ENCODE measurements around the gene CPEB4. TPM values are rescaled to one million over a fixed set of nuclear protein-coding genes. Genes with fewer than 3 reads are reported as not detected.

The CPEB4 gene
- total RNA-seq, 4 donors from 2014 or later: 20.1 to 26.6 (median 24.2) TPM

DNA sequence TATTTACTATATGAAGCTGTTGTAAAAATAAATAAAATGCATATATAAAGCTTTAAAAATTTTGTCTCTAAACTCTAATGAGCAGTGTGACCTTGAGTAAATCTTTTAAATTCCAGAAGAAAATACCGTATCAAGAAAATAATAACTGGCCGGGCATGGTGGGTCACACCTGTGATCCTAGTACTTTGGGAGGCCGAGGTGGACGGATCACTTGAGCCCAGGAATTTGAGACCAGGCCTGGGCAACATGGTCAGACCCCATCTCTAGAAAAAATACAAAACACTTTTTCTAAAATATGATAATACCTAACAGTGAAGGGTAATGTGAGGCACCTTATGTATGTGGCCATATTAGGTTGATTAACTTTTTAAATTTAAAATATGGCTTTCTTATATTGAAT, 8.5 kb downstream of the CPEB4 start:
- Histone ChIP-seq H3K9me3 (no peaks in the 10 kb centered on the region), H3K36me3 (no peaks in the 10 kb centered on the region), H3K27ac (no peak overlapping the region), H3K27me3 (no peaks in the 10 kb centered on the region), H3K4me1 (peaks cover 0 to 36% (median 4%) of the 10 kb centered on the region in 4 donors), H3K4me3 (no peak overlapping the region)
- DNase-seq (ENCODE audit: low spot score in 2 of 2): no peak
- TF ChIP-seq EP300 (IDR thresholded peaks at IDR 0.05): no peak
- TF ChIP-seq POLR2A (IDR thresholded peaks at IDR 0.05): no peak
- no peak for TF ChIP-seq CTCF (IDR thresholded peaks at IDR 0.05)
- WGBS, 2 donors: 94 to 98% methylated on average over 4 of the region's 4 CpGs

DNA sequence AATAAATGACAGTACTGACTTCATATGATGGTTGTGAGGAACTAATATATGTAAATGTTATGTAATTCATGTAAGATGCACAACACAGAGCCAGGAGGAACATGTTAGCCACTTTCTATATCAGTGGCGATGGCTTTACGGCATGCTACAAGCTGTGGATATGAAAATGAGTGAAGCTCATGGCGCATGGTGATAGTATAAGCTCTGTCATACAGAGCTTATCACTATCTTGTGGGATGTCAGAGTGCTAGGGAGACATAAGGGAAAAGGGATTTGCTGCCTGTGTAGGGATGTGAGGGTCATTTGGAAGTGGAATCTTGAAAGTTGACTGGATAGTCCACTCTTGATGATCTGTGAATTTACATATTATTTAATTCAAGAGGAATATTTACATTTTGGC, 13.6 kb downstream of the CPEB4 start:
- WGBS, 2 donors: 96 to 99% methylated on average over 3 of the region's 3 CpGs
- DNase-seq (ENCODE audit: low spot score in 2 of 2): no peak
- Histone ChIP-seq H3K4me3 (no peak overlapping the region), H3K9me3 (no peaks in the 10 kb centered on the region), H3K4me1 (peaks cover 0 to 34% (median 6%) of the 10 kb centered on the region in 4 donors), H3K27ac (no peak overlapping the region), H3K27me3 (no peaks in the 10 kb centered on the region), H3K36me3 (no peaks in the 10 kb centered on the region)
- TF ChIP-seq EP300 (IDR thresholded peaks at IDR 0.05): no peak

DNA sequence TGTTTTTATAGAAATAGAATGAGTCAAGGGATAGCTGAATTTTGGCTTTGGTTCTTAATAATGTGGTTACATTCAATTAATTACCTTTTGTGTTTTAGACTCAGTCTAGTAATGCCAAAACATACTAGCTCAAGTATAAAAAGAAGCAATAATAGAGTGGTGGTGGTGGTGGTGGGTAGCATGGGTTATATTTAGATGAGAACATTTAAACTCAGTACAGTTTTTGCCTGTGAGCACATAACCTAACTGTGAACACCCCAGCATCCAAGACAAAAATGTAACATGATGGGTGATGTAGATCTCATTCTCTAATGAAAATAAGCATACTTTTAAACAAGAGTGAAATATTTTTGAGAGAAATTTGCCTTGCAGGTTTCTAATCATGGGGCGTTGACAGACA, 14.2 kb downstream of the CPEB4 start:
- no peaks in the 10 kb centered on the region for H3K27me3 ChIP-seq
- 80 to 82% methylated on average over 1 of the region's 1 CpG for WGBS, 2 donors
- H3K4me1 ChIP-seq: peaks cover 0 to 40% (median 6%) of the 10 kb centered on the region in 4 donors
- no peak overlapping the region for H3K4me3 ChIP-seq
- H3K36me3 ChIP-seq: no peaks in the 10 kb centered on the region
- no peak overlapping the region for H3K27ac ChIP-seq
- TF ChIP-seq EP300 (IDR thresholded peaks at IDR 0.05): no peak
- no peak for TF ChIP-seq POLR2A (IDR thresholded peaks at IDR 0.05)
- TF ChIP-seq CTCF (IDR thresholded peaks at IDR 0.05): no peak
- no peaks in the 10 kb centered on the region for H3K9me3 ChIP-seq
- DNase-seq (ENCODE audit: low spot score in 2 of 2): no peak

DNA sequence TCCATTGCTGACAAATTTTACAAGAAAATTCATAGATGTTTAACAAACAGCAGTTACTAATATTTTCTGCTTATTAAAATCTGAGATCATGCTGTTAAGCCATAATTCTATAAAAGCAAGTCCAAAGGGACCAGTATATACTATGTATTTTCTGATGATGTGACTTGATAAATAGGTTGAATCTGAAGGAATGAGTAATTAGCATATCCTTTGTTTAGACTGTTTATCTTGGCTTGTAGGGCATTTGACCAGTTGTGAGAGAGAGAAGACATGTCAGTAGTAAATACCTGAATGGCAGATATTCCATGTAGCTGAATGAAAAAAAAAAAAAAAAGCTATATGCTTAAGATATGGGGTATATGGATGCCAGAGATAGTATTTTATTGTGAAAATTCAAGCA, 14.6 kb downstream of the CPEB4 start:
- H3K4me3 ChIP-seq: no peak overlapping the region
- no peaks in the 10 kb centered on the region for H3K36me3 ChIP-seq
- no peak overlapping the region for H3K27ac ChIP-seq
- H3K9me3 ChIP-seq: no peaks in the 10 kb centered on the region
- no peaks in the 10 kb centered on the region for H3K27me3 ChIP-seq
- H3K4me1 ChIP-seq: peaks cover 0 to 44% (median 8%) of the 10 kb centered on the region in 4 donors
- DNase-seq (ENCODE audit: low spot score in 2 of 2): no peak
- TF ChIP-seq EP300 (IDR thresholded peaks at IDR 0.05): no peak
- TF ChIP-seq CTCF (IDR thresholded peaks at IDR 0.05): no peak
- TF ChIP-seq POLR2A (IDR thresholded peaks at IDR 0.05): no peak

GRCh38 chr5:173903396-173904140, 15.4 kb downstream of the CPEB4 start:
- WGBS, 2 donors: 82 to 85% methylated on average over 5 of the region's 5 CpGs
- Histone ChIP-seq H3K36me3 (no peaks in the 10 kb centered on the region), H3K9me3 (no peaks in the 10 kb centered on the region), H3K27ac (no peak overlapping the region), H3K4me1 (peaks cover 0 to 52% (median 8%) of the 10 kb centered on the region in 4 donors), H3K4me3 (no peak overlapping the region), H3K27me3 (no peaks in the 10 kb centered on the region)
- DNase-seq (ENCODE audit: low spot score in 2 of 2): no peak
- TF ChIP-seq CTCF (IDR thresholded peaks at IDR 0.05): no peak
- TF ChIP-seq POLR2A (IDR thresholded peaks at IDR 0.05): no peak

Measured in tibial nerve (tissue), 4 donors.